NCI-H1105 treated with DMSO at 0.1 percent for 48 hours (cell line): Measurements from ENCODE around the gene MYO9B.
A peak's percentile ranks its signal among the peaks of the same experiment; 100 is the strongest.
"Not testable (repeated sequence)": the region's sequence is repeated elsewhere in the genome, so short reads cannot be mapped to it uniquely, and the experiment has no call there.

ENCODE experiments used
- DNase-seq: peaks from one replicate; lab custom pipeline; 2025; lab: John Stamatoyannopoulos, UW

The MYO9B gene

DNA sequence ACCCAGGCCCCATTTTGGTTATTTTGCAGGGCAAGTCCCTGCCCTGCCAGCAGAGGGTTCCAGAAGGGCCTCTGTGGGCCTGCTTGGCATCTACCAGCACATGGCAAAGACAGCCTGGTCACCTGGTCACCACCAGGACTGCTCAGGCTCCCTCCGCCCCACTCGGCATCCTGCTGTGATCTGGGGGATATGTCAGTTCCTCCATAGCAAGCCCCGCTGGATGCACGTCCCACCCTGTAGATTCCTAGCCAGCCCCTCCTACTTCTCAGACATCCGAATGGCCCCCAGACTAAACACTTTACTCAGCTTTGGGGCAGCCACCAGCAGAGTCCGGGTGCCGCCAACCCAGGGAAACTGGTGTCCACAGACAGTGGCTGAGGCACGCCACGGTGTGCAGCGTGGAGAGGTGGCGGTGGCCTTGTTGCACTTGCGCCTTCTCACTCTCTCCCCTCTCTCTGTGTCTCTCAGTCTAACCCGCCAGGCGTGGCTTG is 107.7 kb downstream of the MYO9B start:
- no peak for DNase-seq

DNA sequence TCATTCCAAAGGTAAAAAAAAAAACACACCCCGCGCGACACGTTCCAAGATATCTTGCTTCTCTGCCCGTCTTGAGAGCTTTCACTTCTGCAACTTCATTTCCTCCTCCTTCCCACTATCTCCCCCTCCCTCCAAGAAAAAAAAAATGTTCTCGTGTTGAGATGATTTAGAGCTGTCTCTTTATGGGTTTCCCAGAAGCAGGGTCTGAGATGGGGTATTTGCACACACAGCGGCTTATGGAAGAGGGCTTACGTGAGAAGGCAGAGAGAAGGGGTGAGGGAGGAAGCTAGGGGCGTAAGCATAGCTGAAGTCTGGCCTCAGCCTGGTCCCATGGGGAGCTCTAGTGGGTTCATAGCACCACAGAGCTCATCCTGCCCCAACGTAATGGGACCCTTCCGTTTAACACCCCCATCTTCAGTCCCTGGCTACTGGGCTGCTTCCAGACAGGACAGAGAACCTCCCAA is 108.3 kb downstream of the MYO9B start:
- no peak for DNase-seq

DNA sequence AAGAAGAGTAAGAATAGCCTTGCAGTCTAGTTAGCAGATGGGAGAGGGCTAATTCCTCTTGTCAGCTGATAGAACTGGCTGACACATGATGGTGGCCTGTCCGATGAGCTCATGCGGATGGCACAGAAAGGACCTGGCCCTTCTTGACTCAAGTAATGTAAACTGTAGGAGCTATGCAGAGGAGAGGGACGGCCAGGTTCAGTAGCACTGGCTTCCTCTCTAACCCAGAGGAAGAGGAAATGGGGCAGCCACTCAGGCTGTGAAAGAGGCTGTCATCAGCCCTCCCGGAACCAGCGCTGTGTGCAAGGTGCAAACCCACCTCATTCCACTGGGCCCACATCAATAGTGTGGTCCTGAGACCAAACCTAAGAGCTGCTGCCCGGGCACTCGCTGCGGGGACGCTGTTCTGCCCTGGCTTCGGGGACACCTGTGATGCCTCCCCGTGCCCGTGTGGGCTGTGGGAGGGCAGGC is 108.8 kb downstream of the MYO9B start:
- DNase-seq = no peak

DNA sequence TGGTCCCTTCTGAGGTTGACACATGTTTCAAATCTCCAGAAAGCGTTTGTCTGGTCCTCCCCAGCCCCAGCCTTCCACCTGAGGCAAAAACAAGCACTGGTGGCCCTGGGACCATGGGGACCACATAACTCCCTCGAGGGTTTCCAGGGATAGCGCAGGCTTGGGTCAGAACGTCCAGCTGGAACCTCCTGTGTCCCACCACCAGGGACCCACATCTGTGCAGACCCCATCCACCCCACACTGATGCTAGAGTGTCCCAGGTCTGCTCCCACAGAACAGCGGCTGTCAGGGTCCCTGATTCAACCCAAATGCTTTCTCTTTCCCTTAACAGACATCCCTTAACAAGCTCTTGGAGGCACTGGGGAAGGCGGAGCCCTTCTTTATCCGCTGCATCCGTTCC is 110.0 kb downstream of the MYO9B start:
- no peak for DNase-seq

DNA sequence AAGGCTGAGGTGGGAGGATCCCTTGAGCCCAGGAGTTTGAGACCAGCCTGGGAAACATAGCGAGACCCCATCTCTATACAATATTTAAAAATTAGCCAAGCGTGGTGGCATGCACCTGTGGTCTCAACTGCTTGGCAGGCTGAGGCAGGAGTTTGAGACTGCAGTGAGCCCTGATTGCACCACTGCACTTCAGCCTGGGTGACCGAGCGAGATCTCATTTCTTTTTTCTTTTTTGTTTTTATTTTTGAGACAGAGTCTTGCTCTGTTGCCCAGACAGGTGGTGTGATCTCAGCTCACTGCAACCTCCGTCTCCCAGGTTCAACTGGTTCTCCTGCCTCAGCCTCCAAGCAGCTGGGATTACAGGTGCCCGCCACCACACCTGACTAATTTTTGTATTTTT is 116.2 kb downstream of the MYO9B start:
- not testable (repeated sequence) for DNase-seq

DNA sequence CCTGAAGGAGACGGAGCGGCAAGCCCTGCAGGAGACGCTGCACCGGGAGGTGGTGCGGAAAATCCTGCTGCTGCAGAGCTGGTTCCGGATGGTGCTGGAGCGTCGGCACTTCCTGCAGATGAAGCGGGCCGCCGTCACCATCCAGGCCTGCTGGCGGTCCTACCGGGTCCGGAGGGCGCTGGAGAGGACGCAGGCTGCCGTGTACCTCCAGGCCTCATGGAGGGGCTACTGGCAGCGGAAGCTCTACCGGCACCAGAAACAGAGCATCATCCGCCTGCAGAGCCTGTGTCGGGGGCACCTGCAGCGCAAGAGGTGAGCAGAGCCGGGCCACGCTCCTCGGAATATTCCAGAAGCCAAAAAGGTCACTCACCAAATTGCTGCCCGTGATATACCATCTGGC is 117.2 kb downstream of the MYO9B start:
- DNase-seq = no peak

DNA sequence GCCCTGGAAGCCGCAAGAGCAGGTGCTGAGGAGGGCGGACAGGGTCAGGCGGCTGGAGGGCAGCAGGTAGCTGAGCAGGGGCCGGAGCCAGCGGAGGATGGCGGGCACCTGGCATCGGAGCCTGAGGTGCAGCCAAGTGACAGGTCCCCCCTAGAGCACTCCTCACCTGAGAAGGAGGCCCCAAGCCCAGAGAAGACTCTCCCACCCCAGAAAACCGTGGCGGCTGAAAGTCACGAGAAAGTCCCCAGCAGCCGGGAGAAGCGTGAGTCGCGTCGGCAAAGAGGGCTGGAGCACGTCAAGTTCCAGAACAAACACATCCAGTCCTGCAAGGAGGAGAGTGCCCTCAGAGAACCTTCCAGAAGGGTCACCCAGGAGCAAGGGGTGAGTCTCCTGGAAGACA is 119.0 kb downstream of the MYO9B start:
- no peak for DNase-seq

DNA sequence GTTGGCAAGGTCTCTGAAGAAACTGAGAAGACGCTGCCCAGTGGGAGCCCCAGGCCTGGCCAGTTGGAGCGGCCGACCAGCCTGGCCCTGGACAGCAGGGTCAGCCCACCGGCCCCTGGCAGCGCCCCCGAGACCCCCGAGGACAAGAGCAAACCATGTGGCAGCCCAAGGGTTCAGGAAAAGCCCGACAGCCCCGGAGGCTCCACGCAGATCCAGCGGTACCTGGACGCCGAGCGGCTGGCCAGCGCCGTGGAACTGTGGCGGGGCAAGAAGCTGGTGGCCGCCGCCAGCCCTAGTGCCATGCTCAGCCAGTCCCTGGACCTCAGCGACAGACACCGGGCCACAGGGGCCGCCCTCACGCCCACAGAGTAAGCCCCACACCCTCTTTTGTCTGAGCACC is 119.5 kb downstream of the MYO9B start:
- DNase-seq = no peak

DNA sequence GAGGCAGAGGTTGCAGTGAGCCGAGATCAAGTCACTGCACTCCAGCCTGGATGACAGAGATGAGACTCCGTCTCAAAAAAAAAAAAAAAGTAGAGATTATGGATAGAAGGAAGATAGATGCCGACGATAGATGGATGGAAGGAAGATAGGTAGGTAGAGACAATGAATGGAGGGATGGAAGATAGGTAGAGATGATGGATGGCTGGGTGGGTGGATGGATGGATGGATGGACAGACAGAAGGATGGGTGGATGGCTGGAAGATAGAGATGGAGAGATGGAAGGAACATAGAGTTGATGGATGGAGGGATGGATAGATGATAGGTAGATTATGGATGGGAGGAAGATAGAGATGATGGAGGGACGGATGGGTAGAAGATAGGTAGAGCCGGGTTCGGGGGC is 121.0 kb downstream of the MYO9B start:
- DNase-seq = no peak

DNA sequence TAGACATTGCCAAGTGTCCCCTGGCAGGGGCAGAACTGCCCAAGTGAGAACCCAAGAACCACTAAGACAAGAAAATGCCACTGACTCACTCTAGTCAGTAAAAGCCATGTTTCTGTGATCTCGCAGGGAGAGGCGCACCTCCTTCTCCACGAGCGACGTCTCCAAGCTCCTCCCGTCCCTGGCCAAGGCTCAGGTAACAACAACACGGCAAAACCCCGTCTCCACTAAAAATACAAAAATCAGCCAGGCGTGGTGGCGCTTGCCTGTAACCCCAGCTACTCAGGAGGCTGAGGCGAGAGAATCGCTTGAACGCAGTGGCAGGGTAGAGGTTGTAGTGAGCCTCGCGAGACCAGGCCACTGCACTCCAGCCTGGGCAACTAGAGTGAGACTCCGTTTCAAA is 122.1 kb downstream of the MYO9B start:
- DNase-seq = no peak

DNA sequence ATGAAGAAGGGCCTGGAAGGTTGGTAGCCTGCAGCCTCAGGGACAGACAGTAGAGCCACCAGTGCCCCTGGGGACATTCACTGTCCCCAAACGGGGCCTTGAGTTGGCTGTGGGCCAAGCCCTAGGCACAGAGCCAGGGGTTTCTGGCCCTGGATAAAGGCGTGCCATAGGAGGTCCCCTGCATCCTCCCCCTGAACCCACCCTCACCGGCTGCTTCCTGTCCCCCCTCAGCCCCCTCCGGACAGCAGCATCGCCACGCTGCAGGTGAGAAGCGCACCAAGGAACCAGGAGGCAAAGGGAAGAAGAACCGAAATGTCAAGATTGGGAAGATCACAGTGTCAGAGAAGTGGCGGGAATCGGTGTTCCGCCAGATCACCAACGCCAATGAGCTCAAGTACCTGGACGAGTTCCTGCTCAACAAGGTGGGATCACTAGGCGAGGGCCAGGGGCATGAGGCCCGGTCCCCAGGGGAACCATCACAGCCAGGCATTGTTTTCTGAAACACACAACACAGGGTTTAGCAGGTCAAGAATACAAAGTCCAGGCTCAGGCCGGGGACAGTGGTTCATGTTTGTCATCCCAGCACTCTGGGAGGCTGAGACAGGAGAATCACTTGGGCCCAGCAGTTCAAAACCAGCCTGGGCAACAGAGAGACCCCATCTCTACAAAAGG is 125.0 kb downstream of the MYO9B start:
- no peak for DNase-seq

DNA sequence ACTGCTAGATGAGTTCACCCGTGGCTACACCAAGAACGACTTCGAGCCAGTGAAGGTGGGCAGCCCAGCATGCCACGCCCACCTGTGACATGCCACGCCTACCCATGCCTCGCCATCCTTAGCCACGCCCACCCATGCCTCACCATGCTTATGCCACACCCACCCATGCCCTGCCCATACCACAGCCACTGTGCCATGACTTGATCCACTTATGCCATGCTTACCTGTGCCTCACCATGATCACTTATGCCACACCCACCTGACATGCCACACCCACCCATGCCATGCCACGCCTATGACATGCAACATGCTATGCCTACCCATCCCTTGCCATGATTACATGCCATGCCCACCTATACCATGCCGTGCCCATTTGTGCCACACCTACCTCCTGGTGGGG is 126.7 kb downstream of the MYO9B start:
- no peak for DNase-seq

DNA sequence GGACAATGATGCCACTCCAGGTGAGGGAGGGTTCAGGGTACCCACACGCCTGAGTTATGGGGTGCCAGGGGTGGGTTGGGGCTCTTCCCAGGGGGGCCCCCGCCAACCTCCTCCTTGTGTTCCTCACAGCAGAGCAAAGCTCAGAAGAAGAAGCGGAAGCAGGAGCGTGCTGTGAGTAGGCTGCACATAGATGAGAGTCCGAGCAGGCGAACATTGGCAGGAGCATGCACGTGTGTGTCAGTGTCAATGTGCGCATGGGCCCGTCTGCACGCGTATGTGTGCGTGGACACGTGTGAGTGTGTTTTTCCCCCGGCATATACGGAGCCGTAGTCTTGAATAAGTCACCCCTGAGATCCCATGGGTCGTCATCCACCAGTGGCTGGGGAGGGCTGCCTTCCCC is 127.1 kb downstream of the MYO9B start:
- DNase-seq = no peak

DNA sequence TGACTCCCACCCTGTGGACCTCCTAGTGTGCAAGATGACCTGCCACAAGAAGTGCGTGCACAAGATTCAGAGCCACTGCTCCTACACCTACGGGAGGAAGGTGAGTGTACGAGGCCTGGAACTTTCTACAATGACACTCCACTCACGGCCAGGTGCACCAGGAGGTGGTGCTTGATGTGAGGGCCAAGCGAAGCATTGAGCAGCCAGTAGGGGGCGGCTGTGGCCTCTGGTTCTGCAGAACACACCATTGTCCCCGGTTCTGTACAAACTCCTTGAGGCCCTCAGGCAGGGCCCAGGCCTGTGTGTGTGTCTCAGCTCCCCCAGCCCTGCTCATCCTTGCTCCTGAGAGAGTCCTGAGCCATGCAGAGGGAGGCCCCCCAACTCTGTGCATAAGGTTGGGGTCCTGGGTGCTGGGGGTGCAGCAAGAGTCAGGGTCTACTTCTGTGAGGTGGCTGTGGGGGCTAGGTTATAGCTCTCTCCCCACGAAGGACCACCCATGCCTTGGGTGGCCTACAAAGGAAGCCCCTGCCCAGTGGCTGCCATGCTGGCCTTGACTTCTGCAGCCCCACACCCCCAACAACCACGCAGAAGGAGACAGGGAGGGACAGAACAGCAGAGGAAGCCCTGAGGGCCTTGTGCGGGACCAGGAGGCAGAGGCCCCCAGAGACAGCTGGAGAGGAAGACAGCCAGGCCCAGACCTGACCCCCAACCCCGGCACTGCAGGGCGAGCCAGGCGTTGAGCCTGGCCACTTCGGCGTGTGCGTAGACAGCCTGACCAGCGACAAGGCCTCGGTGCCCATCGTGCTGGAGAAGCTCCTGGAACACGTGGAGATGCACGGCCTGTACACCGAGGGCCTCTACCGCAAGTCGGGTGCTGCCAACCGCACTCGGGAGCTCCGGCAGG is 129.9 kb downstream of the MYO9B start:
- DNase-seq = no peak

DNA sequence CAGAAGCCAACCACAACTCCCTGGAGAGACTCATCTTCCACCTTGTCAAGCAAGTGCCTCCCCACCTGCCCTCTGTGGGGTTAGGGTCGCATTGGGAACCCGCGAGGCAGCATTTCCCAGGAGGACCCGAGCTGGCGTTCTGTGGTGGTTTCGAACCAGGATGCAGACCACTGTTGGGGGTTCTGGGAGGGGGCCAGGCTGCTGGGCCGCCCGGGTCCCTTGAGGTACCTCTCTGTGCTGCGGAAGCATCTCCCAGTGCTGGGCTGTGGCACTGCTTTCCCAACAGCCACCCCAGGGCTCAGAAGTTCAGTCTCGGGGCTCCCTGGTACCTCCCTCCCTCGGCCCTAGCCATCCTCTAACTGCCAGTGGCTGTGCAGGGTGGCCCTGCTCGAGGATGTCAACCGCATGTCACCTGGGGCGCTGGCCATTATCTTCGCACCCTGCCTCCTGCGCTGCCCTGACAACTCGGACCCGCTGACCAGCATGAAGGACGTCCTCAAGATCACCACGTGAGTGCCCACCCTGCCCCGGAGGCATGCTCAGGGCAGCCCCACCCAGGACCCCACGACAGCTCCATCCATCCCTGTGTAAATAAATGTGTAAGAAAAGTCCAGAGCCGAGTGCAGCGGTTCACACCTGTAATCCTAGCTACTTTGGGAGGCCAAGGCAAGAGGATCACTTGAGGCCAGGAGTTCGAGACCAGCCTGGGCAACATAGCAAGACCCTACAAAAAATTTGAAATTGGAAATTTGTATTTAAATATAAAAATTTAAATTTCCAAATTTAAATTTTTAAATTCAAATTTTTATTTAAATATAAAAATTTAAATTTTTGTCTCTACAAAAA is 131.4 kb downstream of the MYO9B start:
- DNase-seq = no peak

DNA sequence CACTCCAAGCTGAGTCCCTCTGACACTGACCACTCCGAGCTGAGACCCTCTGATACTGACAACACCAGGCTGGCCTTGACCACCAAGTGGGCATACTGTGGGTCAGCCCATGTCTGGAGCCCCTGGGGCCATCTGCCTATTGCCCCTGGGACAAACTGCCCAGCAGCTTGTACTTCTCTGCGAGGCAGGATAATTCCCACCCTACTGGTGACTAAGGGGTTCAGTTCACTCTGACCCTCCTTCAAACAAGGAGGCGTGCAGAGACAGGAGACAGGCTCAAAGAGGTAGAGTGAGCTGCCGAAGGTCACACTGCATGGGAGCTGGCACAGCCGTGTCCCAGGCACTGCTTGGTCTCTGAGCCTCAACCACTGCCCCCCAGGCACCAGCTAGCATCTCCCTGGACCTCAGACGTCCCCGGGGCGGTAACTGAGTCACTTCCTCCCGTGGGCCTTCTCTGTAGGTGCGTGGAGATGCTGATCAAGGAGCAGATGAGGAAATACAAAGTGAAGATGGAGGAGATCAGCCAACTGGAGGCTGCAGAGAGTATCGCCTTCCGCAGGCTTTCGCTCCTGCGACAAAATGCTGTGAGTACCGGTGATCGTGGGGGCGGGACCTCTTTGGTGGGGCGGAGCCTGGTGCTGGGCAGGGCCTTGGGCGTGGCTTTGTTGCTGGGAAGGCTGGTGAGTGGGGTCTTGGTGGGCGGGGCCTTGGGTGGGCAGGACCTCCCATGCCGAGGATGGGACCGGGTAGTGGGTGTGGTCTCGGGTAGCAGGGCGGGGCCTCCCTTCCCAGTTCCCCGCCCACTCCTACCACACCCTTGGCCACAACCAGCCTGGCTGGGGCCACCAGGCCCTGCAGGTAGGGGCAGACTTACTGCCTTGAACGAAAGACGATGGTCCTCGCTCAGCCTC is 133.8 kb downstream of the MYO9B start:
- DNase-seq = no peak

DNA sequence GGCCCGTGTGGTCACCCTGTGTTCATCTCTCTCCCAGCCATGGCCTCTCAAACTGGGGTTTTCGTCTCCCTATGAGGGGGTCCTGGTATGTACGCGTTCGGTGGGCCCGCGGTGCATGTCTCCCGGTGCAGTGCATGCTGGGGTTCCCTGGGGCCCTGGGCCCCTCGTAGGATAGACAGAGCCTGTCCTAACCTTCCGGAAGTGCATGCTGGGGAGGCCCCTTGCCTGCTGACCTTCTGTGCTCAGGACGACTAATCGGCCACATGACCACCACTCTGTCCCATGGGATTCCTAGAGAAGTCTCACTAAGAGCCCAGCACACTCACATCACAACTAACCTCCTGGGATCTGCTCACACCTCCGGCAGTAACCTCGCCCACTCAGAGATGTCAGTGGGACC is 134.7 kb downstream of the MYO9B start:
- DNase-seq = no peak

DNA sequence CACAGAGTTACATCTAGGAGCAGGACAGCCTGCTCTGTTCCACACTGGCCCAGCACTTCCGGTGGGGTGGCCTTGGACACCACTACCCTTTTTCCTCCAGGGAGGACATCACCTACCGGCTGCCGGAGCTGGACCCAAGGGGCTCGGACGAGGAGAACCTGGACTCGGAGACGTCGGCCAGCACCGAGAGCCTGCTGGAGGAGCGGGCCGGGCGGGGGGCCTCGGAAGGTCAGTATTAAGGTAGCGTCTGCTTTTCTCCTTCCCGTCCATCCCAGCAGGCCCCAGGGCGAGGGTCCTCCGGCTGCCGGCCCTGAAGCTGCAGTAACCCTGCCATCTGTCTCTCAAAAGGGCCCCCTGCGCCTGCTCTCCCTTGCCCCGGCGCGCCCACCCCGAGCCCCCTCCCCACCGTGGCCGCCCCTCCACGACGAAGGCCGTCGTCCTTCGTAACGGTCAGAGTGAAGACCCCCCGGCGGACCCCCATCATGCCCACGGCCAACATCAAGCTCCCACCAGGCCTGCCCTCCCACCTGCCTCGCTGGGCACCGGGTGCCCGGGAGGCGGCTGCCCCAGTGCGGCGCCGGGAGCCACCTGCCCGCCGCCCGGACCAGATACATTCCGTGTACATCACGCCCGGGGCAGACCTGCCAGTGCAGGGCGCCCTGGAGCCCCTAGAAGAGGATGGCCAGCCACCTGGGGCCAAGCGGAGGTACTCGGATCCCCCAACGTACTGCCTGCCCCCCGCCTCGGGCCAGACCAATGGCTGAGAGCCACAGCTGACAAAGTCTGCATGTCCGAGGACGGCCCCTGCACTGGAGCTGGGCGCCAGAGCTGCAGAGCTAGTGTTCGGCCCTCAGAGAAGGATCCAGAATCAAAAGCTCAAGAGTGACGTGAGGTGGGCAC is 136.2 kb downstream of the MYO9B start:
- DNase-seq = no peak

DNA sequence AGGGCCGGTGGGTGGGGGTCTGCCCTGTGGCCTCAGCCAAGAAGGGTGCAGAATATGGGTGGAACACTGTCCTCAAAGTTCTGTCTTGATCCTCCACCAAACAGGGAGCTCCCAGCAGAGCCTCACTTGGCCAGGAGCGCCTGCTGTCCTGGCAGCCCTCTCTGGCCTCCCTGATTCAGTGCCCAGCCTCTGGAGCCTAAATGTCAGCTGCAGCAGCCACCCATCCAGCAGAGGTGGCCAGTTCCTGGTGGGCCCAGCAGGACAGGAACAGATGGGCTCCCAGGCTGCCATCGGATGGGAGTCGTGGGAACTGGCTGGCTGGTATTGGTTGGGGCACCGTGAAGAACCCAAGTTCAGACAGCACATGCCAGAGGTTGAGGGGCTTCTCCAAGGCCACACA is 137.8 kb downstream of the MYO9B start:
- DNase-seq = no peak

DNA sequence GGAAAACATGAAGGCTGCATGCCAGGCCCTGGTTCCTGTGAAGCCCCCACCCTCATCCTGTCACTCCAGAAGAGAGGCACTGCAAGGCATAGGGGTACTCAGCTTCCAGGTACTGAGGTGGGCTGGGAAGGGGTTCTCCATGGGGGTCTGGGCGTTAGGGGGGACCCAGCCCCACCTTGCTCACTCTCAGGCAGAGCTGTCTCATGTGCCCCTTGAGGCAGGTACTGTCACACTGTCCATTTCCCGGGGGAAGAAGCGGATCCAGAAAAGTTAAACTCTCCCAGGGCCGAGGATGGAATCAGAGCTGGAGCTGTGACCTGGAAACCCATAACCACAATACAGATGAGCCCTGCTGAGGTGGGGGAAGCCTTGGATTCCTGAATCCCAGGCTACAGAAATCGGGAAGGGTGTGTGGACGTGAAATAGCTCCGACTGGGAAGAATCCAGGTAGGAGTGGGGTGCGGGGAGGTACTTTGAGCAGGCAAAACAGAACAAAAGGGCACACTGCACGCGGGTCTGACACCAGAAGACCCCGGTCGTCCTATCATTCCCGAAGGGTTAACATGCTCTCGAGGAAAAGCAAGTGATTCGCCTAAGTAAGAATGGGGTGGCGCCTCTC is 139.0 kb downstream of the MYO9B start:
- peak; percentile 62 for DNase-seq
